SK-N-SH (cell line): ENCODE measurements around the gene C12orf56. TPM values are rescaled to one million over a fixed set of nuclear protein-coding genes. Genes with fewer than 3 reads are reported as not detected.

Source experiments
- CTCF ChIA-PET: fragments of 300-600, 350-600 bp; formaldehyde crosslinking; extraction: SDS; loops from one replicate; lab custom pipeline; 2021; lab: Yijun Ruan, JAX
- POLR2A ChIA-PET: fragments of 350-600 bp; sonication (Branson Sonifier 250); formaldehyde crosslinking; extraction: SDS; loops from one replicate; lab custom pipeline; 2020; ENCODE audit warnings: antibody characterized with exemption, inconsistent platforms; lab: Yijun Ruan, JAX
- DNase-seq: peaks from one replicate; pipeline ENCODE4 v3.0.0; 2012
- H2AFZ ChIP-seq: fragments of 200-600 bp; sonication (generic); 2 replicates; pipeline ENCODE4 v1.8.1; 2016; ENCODE audit warnings: antibody characterized with exemption, mild to moderate bottlenecking, low read depth
- H3F3A ChIP-seq: fragments of 200-600 bp; sonication (generic); replicated peaks from 2 replicates; pipeline ENCODE3; 2016; ENCODE audit warnings: antibody characterized with exemption, mild to moderate bottlenecking; ENCODE audit not compliant: insufficient read depth
- H3K27ac ChIP-seq, 2 experiments: fragments of 200-500 bp in 1 of 2; fragments of 200-600 bp in 1 of 2; sonication (Bioruptor generic) in 1 of 2; sonication (generic), shearing (Covaris generic) in 1 of 2; 2 replicates each; pipeline versions ENCODE4 v1.5.1 to v1.6.1; 2014 to 2016; ENCODE audit warnings: low read depth in 2 of 2, inconsistent platforms in 1 of 2, low read length in 1 of 2, mild to moderate bottlenecking in 1 of 2, mixed read lengths in 1 of 2
- H3K27me3 ChIP-seq: fragments of 200-600 bp; sonication (generic), shearing (Covaris generic); 2 replicates; pipeline ENCODE4 v1.6.1; 2016; ENCODE audit warnings: mixed run types; ENCODE audit not compliant: insufficient read depth
- H3K36me3 ChIP-seq, 2 experiments: fragments of 200-500 bp in 1 of 2; fragments of 200-600 bp in 1 of 2; sonication (Bioruptor generic) in 1 of 2; sonication (generic) in 1 of 2; replicated peaks in 1 of 2; 2 replicates each; pipeline versions ENCODE3 to v1.5.1; 2014 to 2016; ENCODE audit warnings: low read length in 1 of 2, mild to moderate bottlenecking in 1 of 2; ENCODE audit not compliant: insufficient read depth in 2 of 2, control insufficient read depth in 1 of 2
- H3K4me1 ChIP-seq, 2 experiments: fragments of 200-500 bp in 1 of 2; fragments of 200-600 bp in 1 of 2; sonication (Bioruptor generic) in 1 of 2; sonication (generic), shearing (Covaris generic) in 1 of 2; 2 replicates each; pipeline versions ENCODE4 v1.5.1 to v1.6.1; 2014 to 2016; ENCODE audit warnings: low read depth in 1 of 2, low read length in 1 of 2, mixed run types in 1 of 2; ENCODE audit not compliant: insufficient read depth in 2 of 2, control insufficient read depth in 1 of 2
- H3K4me2 ChIP-seq: fragments of 200-600 bp; sonication (generic), shearing (Covaris generic); 2 replicates; pipeline ENCODE4 v1.6.1; 2017; ENCODE audit warnings: mixed run types
- H3K4me3 ChIP-seq, 2 experiments: fragments of 200-500 bp in 1 of 2; fragments of 200-600 bp in 1 of 2; sonication (Bioruptor generic) in 1 of 2; sonication (generic), shearing (Covaris generic) in 1 of 2; 2 replicates each; pipeline versions ENCODE4 v1.5.1 to v1.8.1; 2014 to 2016; ENCODE audit warnings: low read depth in 2 of 2, inconsistent platforms in 1 of 2, low read length in 1 of 2, mild to moderate bottlenecking in 1 of 2, mixed read lengths in 1 of 2, moderate library complexity in 1 of 2
- H3K79me2 ChIP-seq: fragments of 200-600 bp; sonication (generic); 2 replicates; pipeline ENCODE4 v1.8.1; 2017; ENCODE audit warnings: mild to moderate bottlenecking; ENCODE audit not compliant: insufficient read depth
- H3K9ac ChIP-seq: fragments of 200-600 bp; sonication (generic); 2 replicates; pipeline ENCODE4 v1.6.1; 2017; ENCODE audit warnings: mixed run types
- H3K9me2 ChIP-seq: fragments of 200-600 bp; sonication (generic); 2 replicates; pipeline ENCODE4 v1.6.1; 2017; ENCODE audit warnings: mixed run types
- H3K9me3 ChIP-seq: fragments of 200-600 bp; sonication (generic); 2 replicates; pipeline ENCODE4 v1.6.1; 2017; ENCODE audit warnings: mixed run types, mild to moderate bottlenecking, moderate library complexity
- H4K20me1 ChIP-seq: fragments of 200-600 bp; sonication (generic); 2 replicates; pipeline ENCODE4 v1.6.1; 2017; ENCODE audit warnings: mild to moderate bottlenecking, mixed run types; ENCODE audit not compliant: insufficient read depth
- EZH2phosphoT487 ChIP-seq: fragments of 200-600 bp; sonication (generic); IDR thresholded peaks from 2 replicates; pipeline ENCODE4 v1.6.1; 2017; ENCODE audit warnings: low read depth, mixed run types, mild to moderate bottlenecking, antibody characterized with exemption, moderate library complexity, borderline replicate concordance
- FOXJ3 ChIP-seq: sonication (generic); formaldehyde crosslinking; IDR thresholded peaks from 2 replicates; pipeline ENCODE4 v1.5.1; 2020; ENCODE audit warnings: mild to moderate bottlenecking, missing genetic modification reagents
- FOXM1 ChIP-seq: IDR thresholded peaks from 2 replicates; pipeline ENCODE4 v1.4.0; 2012; ENCODE audit warnings: low read depth, mild to moderate bottlenecking
- TAF1 ChIP-seq: IDR thresholded peaks from 2 replicates; pipeline ENCODE4 v1.6.1; 2012; ENCODE audit warnings: low read depth, mild to moderate bottlenecking, low read length, moderate library complexity, borderline replicate concordance
- TCF12 ChIP-seq: IDR thresholded peaks from 2 replicates; pipeline ENCODE4 v1.4.0; 2012
- TEAD4 ChIP-seq: IDR thresholded peaks from 2 replicates; pipeline ENCODE4 v1.4.0; 2012; ENCODE audit warnings: mild to moderate bottlenecking, borderline replicate concordance; ENCODE audit not compliant: insufficient read depth
- WGBS: methylation state at CpG from one replicate; pipeline ENCODE4 v1.1.6; 2017; ENCODE audit warnings: low lambda C conversion rate; 5-methylcytosine and 5-hydroxymethylcytosine counted together
- polyA plus RNA-seq, 3 experiments: library from polyadenylated mRNA; depleted of rRNA; stranded (reverse); fragments of >200 nt; gene quantifications; 2 replicates each; pipeline ENCODE4 v1.2.3, GENCODE V29; 2012
- TF ChIP-seq, protein P1 (sequence below): fragments of 150-350 bp; IDR thresholded peaks from 2 replicates; pipeline ENCODE4 v1.6.1; 2016; ENCODE audit warnings: mild to moderate bottlenecking, low read depth, low read length
- TF ChIP-seq, protein P2 (sequence below): IDR thresholded peaks from 2 replicates; pipeline ENCODE4 v1.4.0; 2012; ENCODE audit warnings: low read depth, borderline replicate concordance
- TF ChIP-seq, protein P3 (sequence below): fragments of 200-600 bp; sonication (generic); IDR thresholded peaks from 2 replicates; pipeline ENCODE4 v1.6.1; 2017; ENCODE audit warnings: antibody characterized with exemption, mild to moderate bottlenecking, moderate library complexity
- TF ChIP-seq, protein P4 (sequence below): IDR thresholded peaks from 2 replicates; pipeline ENCODE4 v1.6.1; 2012; ENCODE audit warnings: mild to moderate bottlenecking, low read depth, low read length, moderate library complexity
- TF ChIP-seq, protein P5 (sequence below): IDR thresholded peaks from 2 replicates; pipeline ENCODE4 v1.4.0; 2012; ENCODE audit warnings: low read depth, borderline replicate concordance

C12orf56 gene
- polyA plus RNA-seq, 1 of the 3 experiments (the other 2 are of a cell fraction): not detected

DNA sequence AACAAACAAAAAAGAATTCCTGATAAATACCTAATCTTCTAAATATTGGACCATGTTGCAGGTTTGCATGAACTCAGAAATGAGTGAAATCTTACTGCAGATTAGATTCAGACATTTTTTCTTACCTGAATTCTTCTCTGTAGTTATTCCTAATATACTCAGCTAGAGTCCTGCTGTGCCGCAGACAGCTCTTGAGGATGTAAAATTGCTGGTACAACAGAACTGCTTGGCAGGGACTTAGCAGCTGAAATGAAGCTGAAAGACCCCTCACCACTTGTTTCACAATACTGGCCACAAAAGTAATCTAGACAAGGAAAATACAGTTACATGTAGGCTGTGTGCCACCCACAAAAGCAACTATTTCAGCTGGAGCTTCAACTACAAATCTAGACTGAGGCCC, 120.1 kb downstream of the C12orf56 start:
- ChIA-PET CTCF (interaction anchor here (2.0 kb wide), 1 partner anchor 14 kb away, joined by 9 read pairs; no protein-coding TSS in a partner anchor), POLR2A (no interaction called here)
- no peaks in the 10 kb centered on the region for H3K9me2 ChIP-seq
- H3K79me2 ChIP-seq: no peaks in the 10 kb centered on the region
- H3K4me1 ChIP-seq: no peaks in the 10 kb centered on the region
- H3K4me3 ChIP-seq: no peak overlapping the region
- 100% methylated on average over 1 of the region's 1 CpG for WGBS
- no peaks in the 10 kb centered on the region; the same call in 1 of the 2 replicates for H3K27me3 ChIP-seq
- H3K27ac ChIP-seq: no peak overlapping the region
- H3K9ac ChIP-seq: no peak overlapping the region
- no peaks in the 10 kb centered on the region for H4K20me1 ChIP-seq
- no peaks in the 10 kb centered on the region for H3K36me3 ChIP-seq
- no peaks in the 10 kb centered on the region for H3K9me3 ChIP-seq
- no peak overlapping the region for H2AFZ ChIP-seq
- H3K4me2 ChIP-seq: no peak overlapping the region
- no peak for DNase-seq
- TF ChIP-seq, protein P1, sequence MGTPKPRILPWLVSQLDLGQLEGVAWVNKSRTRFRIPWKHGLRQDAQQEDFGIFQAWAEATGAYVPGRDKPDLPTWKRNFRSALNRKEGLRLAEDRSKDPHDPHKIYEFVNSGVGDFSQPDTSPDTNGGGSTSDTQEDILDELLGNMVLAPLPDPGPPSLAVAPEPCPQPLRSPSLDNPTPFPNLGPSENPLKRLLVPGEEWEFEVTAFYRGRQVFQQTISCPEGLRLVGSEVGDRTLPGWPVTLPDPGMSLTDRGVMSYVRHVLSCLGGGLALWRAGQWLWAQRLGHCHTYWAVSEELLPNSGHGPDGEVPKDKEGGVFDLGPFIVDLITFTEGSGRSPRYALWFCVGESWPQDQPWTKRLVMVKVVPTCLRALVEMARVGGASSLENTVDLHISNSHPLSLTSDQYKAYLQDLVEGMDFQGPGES: no peak
- TF ChIP-seq TEAD4 (no peak), TAF1 (no peak), FOXJ3 (no peak), FOXM1 (no peak), TCF12 (no peak), EZH2phosphoT487 (no peak)
- TF ChIP-seq, protein P2, sequence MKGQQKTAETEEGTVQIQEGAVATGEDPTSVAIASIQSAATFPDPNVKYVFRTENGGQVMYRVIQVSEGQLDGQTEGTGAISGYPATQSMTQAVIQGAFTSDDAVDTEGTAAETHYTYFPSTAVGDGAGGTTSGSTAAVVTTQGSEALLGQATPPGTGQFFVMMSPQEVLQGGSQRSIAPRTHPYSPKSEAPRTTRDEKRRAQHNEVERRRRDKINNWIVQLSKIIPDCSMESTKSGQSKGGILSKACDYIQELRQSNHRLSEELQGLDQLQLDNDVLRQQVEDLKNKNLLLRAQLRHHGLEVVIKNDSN: no peak
- TF ChIP-seq, protein P3, sequence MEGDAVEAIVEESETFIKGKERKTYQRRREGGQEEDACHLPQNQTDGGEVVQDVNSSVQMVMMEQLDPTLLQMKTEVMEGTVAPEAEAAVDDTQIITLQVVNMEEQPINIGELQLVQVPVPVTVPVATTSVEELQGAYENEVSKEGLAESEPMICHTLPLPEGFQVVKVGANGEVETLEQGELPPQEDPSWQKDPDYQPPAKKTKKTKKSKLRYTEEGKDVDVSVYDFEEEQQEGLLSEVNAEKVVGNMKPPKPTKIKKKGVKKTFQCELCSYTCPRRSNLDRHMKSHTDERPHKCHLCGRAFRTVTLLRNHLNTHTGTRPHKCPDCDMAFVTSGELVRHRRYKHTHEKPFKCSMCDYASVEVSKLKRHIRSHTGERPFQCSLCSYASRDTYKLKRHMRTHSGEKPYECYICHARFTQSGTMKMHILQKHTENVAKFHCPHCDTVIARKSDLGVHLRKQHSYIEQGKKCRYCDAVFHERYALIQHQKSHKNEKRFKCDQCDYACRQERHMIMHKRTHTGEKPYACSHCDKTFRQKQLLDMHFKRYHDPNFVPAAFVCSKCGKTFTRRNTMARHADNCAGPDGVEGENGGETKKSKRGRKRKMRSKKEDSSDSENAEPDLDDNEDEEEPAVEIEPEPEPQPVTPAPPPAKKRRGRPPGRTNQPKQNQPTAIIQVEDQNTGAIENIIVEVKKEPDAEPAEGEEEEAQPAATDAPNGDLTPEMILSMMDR: no peak
- TF ChIP-seq, protein P4, sequence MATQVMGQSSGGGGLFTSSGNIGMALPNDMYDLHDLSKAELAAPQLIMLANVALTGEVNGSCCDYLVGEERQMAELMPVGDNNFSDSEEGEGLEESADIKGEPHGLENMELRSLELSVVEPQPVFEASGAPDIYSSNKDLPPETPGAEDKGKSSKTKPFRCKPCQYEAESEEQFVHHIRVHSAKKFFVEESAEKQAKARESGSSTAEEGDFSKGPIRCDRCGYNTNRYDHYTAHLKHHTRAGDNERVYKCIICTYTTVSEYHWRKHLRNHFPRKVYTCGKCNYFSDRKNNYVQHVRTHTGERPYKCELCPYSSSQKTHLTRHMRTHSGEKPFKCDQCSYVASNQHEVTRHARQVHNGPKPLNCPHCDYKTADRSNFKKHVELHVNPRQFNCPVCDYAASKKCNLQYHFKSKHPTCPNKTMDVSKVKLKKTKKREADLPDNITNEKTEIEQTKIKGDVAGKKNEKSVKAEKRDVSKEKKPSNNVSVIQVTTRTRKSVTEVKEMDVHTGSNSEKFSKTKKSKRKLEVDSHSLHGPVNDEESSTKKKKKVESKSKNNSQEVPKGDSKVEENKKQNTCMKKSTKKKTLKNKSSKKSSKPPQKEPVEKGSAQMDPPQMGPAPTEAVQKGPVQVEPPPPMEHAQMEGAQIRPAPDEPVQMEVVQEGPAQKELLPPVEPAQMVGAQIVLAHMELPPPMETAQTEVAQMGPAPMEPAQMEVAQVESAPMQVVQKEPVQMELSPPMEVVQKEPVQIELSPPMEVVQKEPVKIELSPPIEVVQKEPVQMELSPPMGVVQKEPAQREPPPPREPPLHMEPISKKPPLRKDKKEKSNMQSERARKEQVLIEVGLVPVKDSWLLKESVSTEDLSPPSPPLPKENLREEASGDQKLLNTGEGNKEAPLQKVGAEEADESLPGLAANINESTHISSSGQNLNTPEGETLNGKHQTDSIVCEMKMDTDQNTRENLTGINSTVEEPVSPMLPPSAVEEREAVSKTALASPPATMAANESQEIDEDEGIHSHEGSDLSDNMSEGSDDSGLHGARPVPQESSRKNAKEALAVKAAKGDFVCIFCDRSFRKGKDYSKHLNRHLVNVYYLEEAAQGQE: no peak
- TF ChIP-seq, protein P5, sequence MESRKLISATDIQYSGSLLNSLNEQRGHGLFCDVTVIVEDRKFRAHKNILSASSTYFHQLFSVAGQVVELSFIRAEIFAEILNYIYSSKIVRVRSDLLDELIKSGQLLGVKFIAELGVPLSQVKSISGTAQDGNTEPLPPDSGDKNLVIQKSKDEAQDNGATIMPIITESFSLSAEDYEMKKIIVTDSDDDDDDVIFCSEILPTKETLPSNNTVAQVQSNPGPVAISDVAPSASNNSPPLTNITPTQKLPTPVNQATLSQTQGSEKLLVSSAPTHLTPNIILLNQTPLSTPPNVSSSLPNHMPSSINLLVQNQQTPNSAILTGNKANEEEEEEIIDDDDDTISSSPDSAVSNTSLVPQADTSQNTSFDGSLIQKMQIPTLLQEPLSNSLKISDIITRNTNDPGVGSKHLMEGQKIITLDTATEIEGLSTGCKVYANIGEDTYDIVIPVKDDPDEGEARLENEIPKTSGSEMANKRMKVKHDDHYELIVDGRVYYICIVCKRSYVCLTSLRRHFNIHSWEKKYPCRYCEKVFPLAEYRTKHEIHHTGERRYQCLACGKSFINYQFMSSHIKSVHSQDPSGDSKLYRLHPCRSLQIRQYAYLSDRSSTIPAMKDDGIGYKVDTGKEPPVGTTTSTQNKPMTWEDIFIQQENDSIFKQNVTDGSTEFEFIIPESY: no peak
- H3F3A ChIP-seq: no peaks in the 10 kb centered on the region
